ENCODE results near the gene CFAP46. TPM values are rescaled to one million over a fixed set of nuclear protein-coding genes. Genes with fewer than 3 reads are reported as not detected.

The CFAP46 gene
- total and polyA plus RNA-seq, 2 of the 4 experiments (the other 2 are of a cell fraction): 1.3 to 1.8 TPM

DNA sequence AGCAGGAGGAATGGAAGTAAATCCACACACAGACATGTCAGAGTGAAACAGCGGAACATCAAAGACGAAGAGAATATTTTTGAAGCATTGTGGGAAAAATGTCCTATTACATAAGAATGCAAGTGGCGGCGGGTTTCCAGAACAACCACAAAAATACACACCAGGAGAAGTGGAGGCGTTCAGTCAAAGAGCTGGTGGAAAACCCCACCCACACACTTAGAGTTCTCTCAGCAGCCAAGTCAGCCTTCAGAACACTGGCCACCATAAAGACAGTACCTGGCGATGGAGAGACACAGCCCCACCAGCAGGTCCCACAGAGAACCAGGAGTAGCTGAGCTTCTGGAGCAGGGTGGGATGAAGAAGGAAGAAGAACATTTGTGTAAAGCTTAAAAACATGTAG lies 180.1 kb downstream of the CFAP46 start:
- no peak overlapping the region for H2AFZ ChIP-seq (replicated peaks; ENCODE audit: low read length, poor library complexity)
- POLR2A ChIA-PET (ENCODE audit: unreplicated experiment): no interaction called here
- no peak overlapping the region for H3K14ac ChIP-seq (replicated peaks; ENCODE audit: low read depth, low read length)
- TF ChIP-seq, protein P1, sequence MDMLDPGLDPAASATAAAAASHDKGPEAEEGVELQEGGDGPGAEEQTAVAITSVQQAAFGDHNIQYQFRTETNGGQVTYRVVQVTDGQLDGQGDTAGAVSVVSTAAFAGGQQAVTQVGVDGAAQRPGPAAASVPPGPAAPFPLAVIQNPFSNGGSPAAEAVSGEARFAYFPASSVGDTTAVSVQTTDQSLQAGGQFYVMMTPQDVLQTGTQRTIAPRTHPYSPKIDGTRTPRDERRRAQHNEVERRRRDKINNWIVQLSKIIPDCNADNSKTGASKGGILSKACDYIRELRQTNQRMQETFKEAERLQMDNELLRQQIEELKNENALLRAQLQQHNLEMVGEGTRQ (IDR thresholded peaks at IDR 0.05; ENCODE audit: low read depth, low read length): no peak
- TF ChIP-seq POLR2A (IDR thresholded peaks at IDR 0.05; ENCODE audit: low read depth, low read length) (no peak), MAFK (IDR thresholded peaks at IDR 0.05; ENCODE audit: low read depth, low read length) (no peak), NFE2L2 (IDR thresholded peaks at IDR 0.05; ENCODE audit: low read depth, low read length) (no peak), RCOR1 (IDR thresholded peaks at IDR 0.05; ENCODE audit: insufficient replicate concordance, low read length) (no peak), SMC3 (IDR thresholded peaks at IDR 0.05; ENCODE audit: low read depth, low read length) (no peak), CEBPB (IDR thresholded peaks at IDR 0.05; ENCODE audit: low read depth, low read length) (no peak), MXI1 (IDR thresholded peaks at IDR 0.05; ENCODE audit: borderline replicate concordance, low read depth, low read length) (no peak), RAD21 (IDR thresholded peaks at IDR 0.05; ENCODE audit: low read length) (no peak), BHLHE40 (IDR thresholded peaks at IDR 0.05; ENCODE audit: low read depth, low read length) (no peak), CHD1 (IDR thresholded peaks at IDR 0.05; ENCODE audit: low read depth, low read length) (no peak), MAZ (IDR thresholded peaks at IDR 0.05; ENCODE audit: borderline replicate concordance, low read depth, low read length) (no peak), FOS (IDR thresholded peaks at IDR 0.05; ENCODE audit: low read depth, low read length) (no peak), RFX5 (IDR thresholded peaks at IDR 0.05; ENCODE audit: low read depth, low read length) (no peak)
- TF ChIP-seq, protein P2, sequence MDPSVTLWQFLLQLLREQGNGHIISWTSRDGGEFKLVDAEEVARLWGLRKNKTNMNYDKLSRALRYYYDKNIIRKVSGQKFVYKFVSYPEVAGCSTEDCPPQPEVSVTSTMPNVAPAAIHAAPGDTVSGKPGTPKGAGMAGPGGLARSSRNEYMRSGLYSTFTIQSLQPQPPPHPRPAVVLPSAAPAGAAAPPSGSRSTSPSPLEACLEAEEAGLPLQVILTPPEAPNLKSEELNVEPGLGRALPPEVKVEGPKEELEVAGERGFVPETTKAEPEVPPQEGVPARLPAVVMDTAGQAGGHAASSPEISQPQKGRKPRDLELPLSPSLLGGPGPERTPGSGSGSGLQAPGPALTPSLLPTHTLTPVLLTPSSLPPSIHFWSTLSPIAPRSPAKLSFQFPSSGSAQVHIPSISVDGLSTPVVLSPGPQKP (IDR thresholded peaks at IDR 0.05; ENCODE audit: borderline replicate concordance, low read depth, low read length): no peak
- TF ChIP-seq, protein P3, sequence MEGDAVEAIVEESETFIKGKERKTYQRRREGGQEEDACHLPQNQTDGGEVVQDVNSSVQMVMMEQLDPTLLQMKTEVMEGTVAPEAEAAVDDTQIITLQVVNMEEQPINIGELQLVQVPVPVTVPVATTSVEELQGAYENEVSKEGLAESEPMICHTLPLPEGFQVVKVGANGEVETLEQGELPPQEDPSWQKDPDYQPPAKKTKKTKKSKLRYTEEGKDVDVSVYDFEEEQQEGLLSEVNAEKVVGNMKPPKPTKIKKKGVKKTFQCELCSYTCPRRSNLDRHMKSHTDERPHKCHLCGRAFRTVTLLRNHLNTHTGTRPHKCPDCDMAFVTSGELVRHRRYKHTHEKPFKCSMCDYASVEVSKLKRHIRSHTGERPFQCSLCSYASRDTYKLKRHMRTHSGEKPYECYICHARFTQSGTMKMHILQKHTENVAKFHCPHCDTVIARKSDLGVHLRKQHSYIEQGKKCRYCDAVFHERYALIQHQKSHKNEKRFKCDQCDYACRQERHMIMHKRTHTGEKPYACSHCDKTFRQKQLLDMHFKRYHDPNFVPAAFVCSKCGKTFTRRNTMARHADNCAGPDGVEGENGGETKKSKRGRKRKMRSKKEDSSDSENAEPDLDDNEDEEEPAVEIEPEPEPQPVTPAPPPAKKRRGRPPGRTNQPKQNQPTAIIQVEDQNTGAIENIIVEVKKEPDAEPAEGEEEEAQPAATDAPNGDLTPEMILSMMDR (conservative IDR thresholded peaks at IDR 0.05; ENCODE audit: low read depth, low read length): no peak
- no peak overlapping the region for H3K27ac ChIP-seq (ENCODE audit: insufficient read depth, low read length)
- H3K9me1 ChIP-seq (ENCODE audit: insufficient read depth, low read length): peaks cover 6% of the 10 kb centered on the region
- no CpG with 5 or more reads among the region's 6 CpGs for WGBS, 2 experiments (ENCODE audit: extremely low coverage in 2 of 2, insufficient read length in 1 of 2)
- no peaks in the 10 kb centered on the region for H3K79me1 ChIP-seq (ENCODE audit: low read depth in 1 of 2, low read length in 2 of 2)
- dilution Hi-C loops (cut with HindIII; ENCODE audit: low sequenced_read_pairs, unreplicated experiment): no loop called here
- no peak overlapping the region for H2BK5ac ChIP-seq (ENCODE audit: low read depth, low read length, poor library complexity, severe bottlenecking)
- ATAC-seq (ENCODE audit: low read depth) (no peak), DNase-seq (no peak)
- peaks cover 1% of the 10 kb centered on the region for H3K36me3 ChIP-seq (ENCODE audit: control insufficient read depth, insufficient read depth, low read length)
- H4K91ac ChIP-seq (ENCODE audit: insufficient read depth, low read depth, low read length): no peak overlapping the region
- no TSS peak for BruUV-seq (replicated peaks)
- no peaks in the 10 kb centered on the region for H4K20me1 ChIP-seq (ENCODE audit: insufficient read depth, low read length)
- no peak overlapping the region for H2AK9ac ChIP-seq (replicated peaks; ENCODE audit: low read depth, low read length, poor library complexity)
- no peak overlapping the region for H3K4ac ChIP-seq (ENCODE audit: low read depth, low read length)
- no peak overlapping the region for H4K8ac ChIP-seq (ENCODE audit: low read depth in 2 of 2, low read length in 2 of 2)
- in situ Hi-C loops (cut with MboI; ENCODE audit: low sequenced_read_pairs): no loop called here
- no peak overlapping the region for H2BK120ac ChIP-seq (ENCODE audit: low read depth, low read length)
- no peak overlapping the region for H4K5ac ChIP-seq (ENCODE audit: low read depth, low read length)
- H2AK5ac ChIP-seq (ENCODE audit: low read depth, low read length): no peak overlapping the region
- CTCF ChIA-PET: no interaction called here
- H2BK20ac ChIP-seq (ENCODE audit: low read depth, low read length): no peak overlapping the region
- H3K9ac ChIP-seq (ENCODE audit: low read depth, low read length): no peak overlapping the region
- H2BK15ac ChIP-seq (ENCODE audit: low read depth, low read length): no peak overlapping the region
- H3K27me3 ChIP-seq (ENCODE audit: control insufficient read depth, insufficient read depth, low read length): no peaks in the 10 kb centered on the region
- H3K4me1 ChIP-seq (ENCODE audit: control insufficient read depth, insufficient read depth, low read length): no peaks in the 10 kb centered on the region
- H3K4me2 ChIP-seq (ENCODE audit: low read depth, low read length): no peak overlapping the region
- no peak overlapping the region for H3K4me3 ChIP-seq (ENCODE audit: insufficient read depth, low read depth, low read length)
- no peaks in the 10 kb centered on the region for H3K9me3 ChIP-seq (ENCODE audit: control insufficient read depth, insufficient read depth, low read length)
- intact Hi-C loops (cut with micrococcal nuclease): no loop called here
- no peak overlapping the region for H3K23ac ChIP-seq (ENCODE audit: low read depth, low read length)
- H3K56ac ChIP-seq (ENCODE audit: extremely low read depth, insufficient read depth, low read length): no peak overlapping the region
- no peak overlapping the region for H3K18ac ChIP-seq (ENCODE audit: low read depth, low read length)
